Spleen (tissue), 11 donors: ENCODE data around the gene PGS1. TPM values are rescaled to one million over a fixed set of nuclear protein-coding genes. Genes with fewer than 3 reads are reported as not detected.

Source experiments
- DNase-seq: peaks from one replicate; pipeline ENCODE4 v3.0.0-alpha.2; 2020
- H3K27ac ChIP-seq, 8 donors: fragments of 200-600 bp; sonication (generic) in 7 of 8; 1 replicate in 4 of 8; 2 replicates in 4 of 8; pipeline versions ENCODE4 v1.5.0 to v1.8.0; 2016 to 2021; ENCODE audit warnings: inconsistent platforms in 4 of 8, mild to moderate bottlenecking in 4 of 8, moderate library complexity in 1 of 8
- H3K27me3 ChIP-seq, 7 donors: fragments of 200-600 bp; sonication (generic) in 6 of 7; replicated peaks in 1 of 7; 1 replicate in 4 of 7; 2 replicates in 3 of 7; pipeline versions ENCODE4 v1.5.0 to v1.8.0; 2016 to 2021; ENCODE audit warnings: inconsistent platforms in 3 of 7, mild to moderate bottlenecking in 1 of 7
- H3K36me3 ChIP-seq, 6 donors: fragments of 200-600 bp; sonication (generic) in 5 of 6; 1 replicate in 4 of 6; 2 replicates in 2 of 6; pipeline versions ENCODE4 v1.5.0 to v1.8.0; 2016 to 2021; ENCODE audit warnings: inconsistent platforms in 2 of 6
- H3K4me1 ChIP-seq, 6 donors: fragments of 200-600 bp; sonication (generic) in 5 of 6; 1 replicate in 3 of 6; 2 replicates in 3 of 6; pipeline versions ENCODE4 v1.5.0 to v1.8.0; 2016 to 2021; ENCODE audit warnings: inconsistent platforms in 3 of 6
- H3K4me3 ChIP-seq, 8 donors: fragments of 200-600 bp; sonication (generic) in 7 of 8; 1 replicate in 4 of 8; 2 replicates in 4 of 8; pipeline versions ENCODE4 v1.5.0 to v1.8.0; 2016 to 2021; ENCODE audit warnings: inconsistent platforms in 4 of 8, mild to moderate bottlenecking in 4 of 8, moderate library complexity in 2 of 8
- H3K9me3 ChIP-seq, 8 donors: fragments of 200-600 bp; sonication (generic) in 7 of 8; 1 replicate in 4 of 8; 2 replicates in 4 of 8; pipeline versions ENCODE4 v1.5.0 to v1.8.0; 2016 to 2021; ENCODE audit warnings: inconsistent platforms in 4 of 8
- POLR2A ChIP-seq, 3 donors: fragments of 450-650 bp; IDR thresholded peaks; one replicate each; pipeline ENCODE4 v1.5.1; 2017; ENCODE audit warnings: antibody characterized with exemption in 3 of 3, mild to moderate bottlenecking in 1 of 3
- POLR2AphosphoS5 ChIP-seq, 3 donors: sonication (generic); formaldehyde crosslinking; IDR thresholded peaks; one replicate each; pipeline ENCODE4 v1.5.1; 2017; ENCODE audit warnings: antibody characterized with exemption in 3 of 3
- WGBS, 5 donors: extraction: QIAGEN DNeasy Blood & Tissue Kit in 3 of 5; methylation state at CpG; one replicate each; pipeline versions ENCODE4 v1.1.5 to v1.1.7; 2013 to 2018; 5-methylcytosine and 5-hydroxymethylcytosine counted together
- intact Hi-C: fragments of 100-400 bp; cut with DNase I; formaldehyde crosslinking; loops from one replicate; pipeline ENCODE4 v1.15.0; 2023; ENCODE audit warnings: low total_unique reads
- polyA plus RNA-seq, 3 donors: library from polyadenylated mRNA; stranded (reverse); fragments of 200-250 nt; gene quantifications; one replicate each; pipeline ENCODE4 v1.2.1, GENCODE V29; 2013
- total RNA-seq, 7 donors: library from RNA; depleted of rRNA in 3 of 7; stranded (reverse); fragments of >200 nt in 3 of 7; fragmentation: NEBNext Ultra II Directional in 4 of 7; extraction: Animal tissue kit (Norgen Biotek cat#: 25700) in 4 of 7; gene quantifications; one replicate each; pipeline versions ENCODE4 v1.1.0 to v1.2.1, GENCODE V29; 2016 to 2021
- TF ChIP-seq, protein P1 (sequence below), 11 experiments: fragments of 200-600 bp in 7 of 11; fragments of 450-650 bp in 4 of 11; sonication (generic) in 4 of 11; IDR thresholded peaks in 8 of 11; conservative IDR thresholded peaks in 3 of 11; 1 replicate in 7 of 11; 2 replicates in 4 of 11; pipeline versions ENCODE4 v1.4.0 to v1.8.0; 2016 to 2021; ENCODE audit warnings: antibody characterized with exemption in 11 of 11, inconsistent platforms in 4 of 11, mild to moderate bottlenecking in 1 of 11
- donor health status: healthy with polysubstance abuse.
- donor health status: DM: no; HTN: no; CAD: no; lungs with moderate emphysema.
- donor health status: DM: no; HTN: no; CAD: no.
- donor health status: Bipolar disorder and iron deficiency.
- donor health status: healthy.
- donor health status: DM: no; HTN: no; CAD: no.
- donor health status: DM: yes; HTN: yes; CAD: no.

Gene PGS1
- total and polyA plus RNA-seq, 10 donors = 20.0 to 217 (median 109) TPM

DNA sequence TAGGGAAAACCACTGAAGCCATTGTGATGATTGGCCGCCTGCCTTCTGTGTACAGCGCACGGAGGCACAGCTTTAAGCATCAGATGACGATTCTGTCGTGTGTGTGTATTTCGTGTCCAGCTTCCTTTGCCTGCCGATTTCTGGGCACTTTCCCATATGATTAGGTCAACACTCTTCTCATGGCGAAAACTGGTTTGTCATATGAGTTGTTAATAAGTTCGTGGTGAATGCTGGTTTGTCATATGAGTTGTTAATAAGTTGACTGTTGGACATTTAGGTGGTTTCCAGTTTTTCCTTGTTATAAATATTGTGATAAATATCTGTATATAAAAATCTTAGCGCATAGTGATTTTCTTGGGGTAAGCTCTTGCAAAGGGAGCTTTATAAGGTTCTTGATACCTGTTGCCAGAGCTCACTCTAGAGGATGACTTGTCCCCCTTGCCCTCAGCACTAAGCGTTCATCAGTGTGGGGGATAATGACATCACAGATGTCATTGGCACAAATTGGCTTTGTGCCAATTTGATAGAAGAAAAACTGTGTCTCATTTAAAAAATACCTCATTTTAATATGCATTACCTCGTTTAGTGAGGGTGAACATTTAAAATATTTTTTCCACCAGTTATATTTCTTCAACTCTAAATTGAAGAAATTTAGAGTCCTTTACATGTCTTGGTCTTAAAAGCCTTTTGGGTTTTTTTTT is 40.0 kb downstream of the PGS1 start:
- TF ChIP-seq POLR2A (IDR thresholded peaks at IDR 0.05) = no peak
- TF ChIP-seq POLR2AphosphoS5 (IDR thresholded peaks at IDR 0.05) = peak in 1 of 3 donors; percentile 13
- Histone ChIP-seq H3K27me3 (no peaks in the 10 kb centered on the region), H3K36me3 (peaks cover 2 to 92% (median 43%) of the 10 kb centered on the region in 6 donors), H3K27ac (peak overlapping the region in 6 of 8 donors; percentile 88 to 97 (median 92)), H3K9me3 (no peaks in the 10 kb centered on the region), H3K4me1 (peaks cover 43 to 99% (median 81%) of the 10 kb centered on the region in 6 donors), H3K4me3 (no peak overlapping the region)
- DNase-seq = no peak
- 71 to 82% (median 73%) methylated on average over 12 of the region's 12 CpGs for WGBS, 5 donors
- intact Hi-C loops = loop anchor here (5.0 kb wide), 2 partner anchors 56 to 126 kb away; partner anchors contain the start of gene SOCS3

DNA sequence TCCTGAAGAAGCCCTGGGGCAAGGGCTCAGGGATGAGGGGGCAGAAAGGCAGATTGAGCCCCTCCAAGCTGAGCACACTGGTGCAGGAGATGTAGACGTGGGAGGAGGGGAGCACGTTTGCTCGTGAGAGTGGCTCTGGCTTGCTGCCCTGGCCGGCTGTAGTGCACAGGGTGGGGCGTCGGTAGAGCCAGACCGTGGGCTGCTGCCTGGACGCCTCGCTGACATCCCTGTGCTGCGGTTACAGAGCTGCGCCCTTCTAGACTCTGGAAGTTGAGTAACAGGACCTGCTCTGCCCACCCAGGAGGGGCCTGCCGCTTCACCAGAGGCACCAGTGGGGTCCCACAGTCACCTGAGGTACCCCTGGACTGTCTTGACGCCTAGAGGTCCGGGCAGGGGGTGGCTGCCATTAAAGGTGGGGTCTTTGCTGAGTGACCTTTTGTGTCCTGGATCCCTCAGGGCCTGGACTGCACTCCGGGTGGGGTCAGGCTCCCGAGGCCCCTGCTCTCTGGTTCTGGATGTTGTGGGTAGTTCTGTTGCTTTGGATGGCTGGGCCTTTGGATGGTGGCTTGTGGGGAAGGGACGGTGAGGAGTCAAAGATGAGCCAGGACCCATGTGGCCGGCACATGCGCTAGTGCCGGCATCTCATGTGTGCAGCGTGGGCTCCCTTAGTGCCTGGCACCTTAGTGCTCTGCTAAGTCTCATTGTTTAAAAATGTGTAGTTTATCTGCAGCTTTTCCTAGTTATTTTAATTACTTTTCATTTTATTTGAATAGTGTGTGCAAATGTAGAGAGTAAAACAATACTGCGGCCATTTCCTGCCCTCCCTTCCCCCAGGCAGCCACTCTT is 41.7 kb downstream of the PGS1 start:
- peaks cover 2 to 98% (median 58%) of the 10 kb centered on the region in 6 donors for H3K36me3 ChIP-seq
- no peaks in the 10 kb centered on the region for H3K9me3 ChIP-seq
- WGBS, 5 donors = 52 to 90% (median 82%) methylated on average over 7 to 22 of the region's 22 CpGs
- H3K4me1 ChIP-seq = peaks cover 27 to 99% (median 72%) of the 10 kb centered on the region in 6 donors
- peak overlapping the region in 7 of 8 donors; percentile 20 to 97 (median 90) for H3K27ac ChIP-seq
- no peak for TF ChIP-seq POLR2A (IDR thresholded peaks at IDR 0.05)
- TF ChIP-seq POLR2AphosphoS5 (IDR thresholded peaks at IDR 0.05) = peak in 2 of 3 donors; percentile 2 to 80
- TF ChIP-seq, protein P1, sequence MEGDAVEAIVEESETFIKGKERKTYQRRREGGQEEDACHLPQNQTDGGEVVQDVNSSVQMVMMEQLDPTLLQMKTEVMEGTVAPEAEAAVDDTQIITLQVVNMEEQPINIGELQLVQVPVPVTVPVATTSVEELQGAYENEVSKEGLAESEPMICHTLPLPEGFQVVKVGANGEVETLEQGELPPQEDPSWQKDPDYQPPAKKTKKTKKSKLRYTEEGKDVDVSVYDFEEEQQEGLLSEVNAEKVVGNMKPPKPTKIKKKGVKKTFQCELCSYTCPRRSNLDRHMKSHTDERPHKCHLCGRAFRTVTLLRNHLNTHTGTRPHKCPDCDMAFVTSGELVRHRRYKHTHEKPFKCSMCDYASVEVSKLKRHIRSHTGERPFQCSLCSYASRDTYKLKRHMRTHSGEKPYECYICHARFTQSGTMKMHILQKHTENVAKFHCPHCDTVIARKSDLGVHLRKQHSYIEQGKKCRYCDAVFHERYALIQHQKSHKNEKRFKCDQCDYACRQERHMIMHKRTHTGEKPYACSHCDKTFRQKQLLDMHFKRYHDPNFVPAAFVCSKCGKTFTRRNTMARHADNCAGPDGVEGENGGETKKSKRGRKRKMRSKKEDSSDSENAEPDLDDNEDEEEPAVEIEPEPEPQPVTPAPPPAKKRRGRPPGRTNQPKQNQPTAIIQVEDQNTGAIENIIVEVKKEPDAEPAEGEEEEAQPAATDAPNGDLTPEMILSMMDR (IDR thresholded peaks at IDR 0.05 in 8 of 11, conservative IDR thresholded peaks at IDR 0.05 in 3 of 11) = no peak
- intact Hi-C loops = loop anchor here (5.0 kb wide), 2 partner anchors 58 to 128 kb away; partner anchors contain the start of gene SOCS3
- DNase-seq = no peak
- no peaks in the 10 kb centered on the region for H3K27me3 ChIP-seq
- H3K4me3 ChIP-seq = peak overlapping the region in 1 of 8 donors; percentile 14

DNA sequence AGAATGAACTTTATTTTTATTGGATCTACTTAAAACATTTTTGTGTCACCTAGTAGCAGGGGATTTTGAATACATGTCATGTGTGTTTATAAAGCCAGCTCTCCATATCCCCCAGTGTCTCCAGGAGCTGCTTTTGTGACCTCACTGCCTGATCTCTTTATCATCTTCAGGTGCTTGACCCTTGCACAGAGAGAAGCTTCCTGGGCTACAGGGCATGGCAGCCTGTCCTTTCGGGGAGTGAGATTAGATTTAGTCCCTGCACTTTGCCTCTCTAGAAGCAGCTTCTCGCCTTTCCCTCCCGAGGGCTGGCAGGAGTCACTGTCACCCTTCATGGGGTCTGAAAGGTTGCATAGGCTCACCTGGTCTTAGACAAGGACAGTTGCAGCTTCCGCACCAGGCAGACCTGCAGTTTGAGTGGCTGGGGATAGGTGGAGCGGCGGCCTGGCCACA is 42.7 kb downstream of the PGS1 start:
- no peak overlapping the region for H3K4me3 ChIP-seq
- no peaks in the 10 kb centered on the region for H3K27me3 ChIP-seq
- no peaks in the 10 kb centered on the region for H3K9me3 ChIP-seq
- intact Hi-C loops = no loop called here
- H3K36me3 ChIP-seq = peaks cover 2 to 98% (median 65%) of the 10 kb centered on the region in 6 donors
- TF ChIP-seq POLR2AphosphoS5 (IDR thresholded peaks at IDR 0.05) (no peak), POLR2A (IDR thresholded peaks at IDR 0.05) (no peak)
- TF ChIP-seq, protein P1 (IDR thresholded peaks at IDR 0.05 in 8 of 11, conservative IDR thresholded peaks at IDR 0.05 in 3 of 11) = no peak
- 86 to 94% (median 93%) methylated on average over 6 of the region's 6 CpGs for WGBS, 5 donors
- peaks cover 19 to 99% (median 67%) of the 10 kb centered on the region in 6 donors for H3K4me1 ChIP-seq
- peak overlapping the region in 4 of 8 donors; percentile 3 to 96 (median 80) for H3K27ac ChIP-seq
- DNase-seq = no peak

DNA sequence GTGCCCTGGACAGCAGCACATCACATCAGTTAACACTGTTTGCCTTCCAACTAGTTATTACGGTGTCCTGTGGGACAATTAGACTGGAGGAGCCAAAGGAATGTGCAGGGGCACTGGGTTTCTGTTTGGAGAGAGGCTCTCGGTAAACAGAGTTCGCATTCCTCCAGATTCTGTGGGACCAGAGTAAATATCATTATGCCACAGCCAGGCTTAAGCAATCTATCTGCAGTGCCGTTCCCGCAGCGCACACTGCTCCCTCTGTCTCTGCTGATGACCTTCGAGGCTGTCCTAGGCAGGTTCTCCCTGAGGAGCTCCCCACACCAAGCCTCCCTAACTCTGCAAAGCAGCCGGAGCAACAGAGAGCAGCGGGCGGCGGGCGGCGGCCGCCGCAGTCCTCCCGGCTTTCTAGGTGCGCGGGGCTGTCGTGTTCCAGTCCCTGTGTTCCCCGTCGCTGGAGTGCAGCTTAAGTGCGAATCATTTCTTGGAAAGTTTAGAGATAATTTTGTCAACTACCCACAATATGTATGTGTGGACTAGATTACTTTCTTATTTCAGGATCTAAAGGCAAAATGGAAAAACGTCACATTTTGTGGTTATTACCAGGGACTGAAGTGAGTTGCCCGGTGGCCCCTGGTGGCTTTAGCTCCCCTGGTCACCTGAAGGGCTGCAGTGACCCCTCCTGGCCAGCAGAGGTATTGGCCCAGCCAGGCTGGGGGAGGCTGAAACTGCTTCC is 43.3 kb downstream of the PGS1 start:
- no peak overlapping the region for H3K4me3 ChIP-seq
- H3K27me3 ChIP-seq = no peaks in the 10 kb centered on the region
- DNase-seq = peak; percentile 92
- H3K9me3 ChIP-seq = no peaks in the 10 kb centered on the region
- peaks cover 13 to 95% (median 62%) of the 10 kb centered on the region in 6 donors for H3K4me1 ChIP-seq
- H3K27ac ChIP-seq = peak overlapping the region in 6 of 8 donors; percentile 3 to 96 (median 38)
- TF ChIP-seq, protein P1 (IDR thresholded peaks at IDR 0.05 in 8 of 11, conservative IDR thresholded peaks at IDR 0.05 in 3 of 11) = peak; percentile 97 to 99 (median 99)
- peak; percentile 69 to 79 (median 78) for TF ChIP-seq POLR2AphosphoS5 (IDR thresholded peaks at IDR 0.05)
- TF ChIP-seq POLR2A (IDR thresholded peaks at IDR 0.05) = no peak
- H3K36me3 ChIP-seq = peaks cover 2 to 98% (median 71%) of the 10 kb centered on the region in 6 donors
- intact Hi-C loops = no loop called here
- WGBS, 5 donors = 68 to 83% (median 78%) methylated on average over 20 to 24 of the region's 24 CpGs
